H7 (cell line): ENCODE measurements around the gene ASB13. TPM values are rescaled to one million over a fixed set of nuclear protein-coding genes. Genes with fewer than 3 reads are reported as not detected.
A peak's percentile ranks its signal among the peaks of the same experiment; 100 is the strongest.

Experiments
- DNase-seq: peaks from one replicate; pipeline ENCODE4 v3.0.0; 2012
- H3K27me3 ChIP-seq: 2 replicates; pipeline ENCODE4 v1.6.0; 2011; ENCODE audit warnings: mild to moderate bottlenecking, low read length; ENCODE audit not compliant: control insufficient read depth, insufficient read depth
- H3K36me3 ChIP-seq: replicated peaks from 2 replicates; pipeline ENCODE4 v1.5.1; 2011; ENCODE audit warnings: low read length; ENCODE audit not compliant: control insufficient read depth, insufficient read depth
- H3K4me3 ChIP-seq: 2 replicates; pipeline ENCODE4 v1.5.1; 2011; ENCODE audit warnings: low read depth, mild to moderate bottlenecking, control low read depth, low read length, moderate library complexity; ENCODE audit not compliant: insufficient read depth
- total RNA-seq: library from RNA; depleted of rRNA; stranded (reverse); fragments of >200 nt; shearing (Covaris generic); gene quantifications from 2 replicates; pipeline ENCODE4 v1.2.3, GENCODE V29; 2014; rRNA removed

Gene ASB13
- 21.8 and 22.3 TPM in 2 replicates for total RNA-seq

DNA sequence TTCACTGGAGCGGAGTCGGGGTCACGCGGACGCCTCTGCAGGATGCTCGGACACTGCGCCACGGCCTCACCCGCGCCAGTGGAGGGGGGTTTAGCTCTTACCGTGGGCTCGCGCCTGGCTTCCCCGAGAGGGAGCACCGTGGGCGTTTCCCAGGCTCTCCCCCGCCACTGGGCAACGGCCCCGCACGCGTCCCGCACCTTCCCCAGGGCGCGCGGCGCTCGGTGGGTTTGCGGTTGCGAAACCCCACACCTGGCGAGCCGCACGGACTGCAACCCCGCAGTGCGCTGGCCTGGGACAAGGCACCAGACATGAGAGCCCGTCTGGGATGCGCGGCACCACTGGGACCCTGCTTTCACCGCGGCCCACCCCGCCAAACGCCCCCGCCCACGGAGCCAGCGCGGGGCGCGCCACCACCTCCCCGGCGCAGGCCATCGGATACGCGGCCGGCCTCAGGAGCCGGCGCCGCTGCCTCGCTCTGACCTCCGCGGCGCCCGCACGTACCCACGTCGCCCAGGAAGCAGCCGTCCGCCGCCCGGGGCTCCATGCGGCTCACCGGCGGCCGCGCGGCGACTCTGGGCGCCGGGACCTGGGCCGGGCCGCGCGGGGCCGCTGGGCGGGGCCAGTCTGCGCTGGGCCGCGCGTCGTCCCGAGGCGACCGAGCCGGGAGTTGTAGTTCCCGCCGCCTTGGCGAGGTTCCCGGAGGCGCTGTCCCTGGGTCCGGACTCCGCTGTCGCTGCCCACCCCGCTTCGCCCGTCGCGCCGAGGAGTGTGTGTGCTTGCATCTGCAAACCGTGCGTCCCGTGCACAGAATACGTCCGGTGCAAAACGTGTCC is at the start of gene ASB13:
Gene ASB13, minus strand, starts transcription at position 588 of the 833 bp plus-strand sequence. Its CDS starts 44 bp downstream, at position 544.
- H3K27me3 ChIP-seq, result peaks cover 3% of the 10 kb centered on the region; the same call in 1 of the 2 replicates
- no peaks in the 10 kb centered on the region for H3K36me3 ChIP-seq
- DNase-seq, result peak; percentile 93
- H3K4me3 ChIP-seq, result peak within 1 kb of the TSS; percentile 91

- no peaks in the 10 kb centered on the region for H3K27me3 ChIP-seq
- H3K36me3 ChIP-seq, result no peaks in the 10 kb centered on the region
- H3K4me3 ChIP-seq, result no peak overlapping the region
- DNase-seq, result no peak
Observed at GRCh38 chr10:5711642-5712041, 45.2 kb upstream of the ASB13 start.

GRCh38 chr10:5710859-5711258 is 44.5 kb upstream of the ASB13 start:
- Histone ChIP-seq H3K36me3 (no peaks in the 10 kb centered on the region), H3K27me3 (no peaks in the 10 kb centered on the region), H3K4me3 (no peak overlapping the region)
- DNase-seq, result no peak

- DNase-seq, result no peak
- Histone ChIP-seq H3K4me3 (no peak overlapping the region), H3K36me3 (no peaks in the 10 kb centered on the region), H3K27me3 (no peaks in the 10 kb centered on the region)
Observed at GRCh38 chr10:5709865-5710264, 43.5 kb upstream of the ASB13 start.

DNA sequence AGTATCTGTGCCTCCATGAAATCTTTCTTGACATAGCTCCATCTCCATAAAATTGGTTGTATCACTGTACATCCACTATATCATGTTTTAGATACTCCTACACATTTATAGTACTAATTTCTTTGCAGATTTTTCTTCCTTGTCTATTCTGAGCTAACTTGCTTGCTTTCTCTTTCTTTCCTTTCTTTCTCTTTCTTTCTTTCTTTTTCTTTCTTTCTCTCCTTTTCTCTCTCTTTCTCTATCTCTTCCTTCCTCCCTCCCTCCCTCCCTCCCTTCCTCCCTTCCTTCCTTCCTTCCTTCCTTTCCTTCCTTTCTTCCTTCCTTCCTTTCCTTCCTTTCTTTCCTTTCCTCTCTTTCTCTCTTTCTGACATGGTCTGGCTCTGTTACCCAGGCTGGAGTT is 42.0 kb upstream of the ASB13 start:
- Histone ChIP-seq H3K27me3 (no peaks in the 10 kb centered on the region), H3K4me3 (no peak overlapping the region), H3K36me3 (no peaks in the 10 kb centered on the region)
- no peak for DNase-seq

DNA sequence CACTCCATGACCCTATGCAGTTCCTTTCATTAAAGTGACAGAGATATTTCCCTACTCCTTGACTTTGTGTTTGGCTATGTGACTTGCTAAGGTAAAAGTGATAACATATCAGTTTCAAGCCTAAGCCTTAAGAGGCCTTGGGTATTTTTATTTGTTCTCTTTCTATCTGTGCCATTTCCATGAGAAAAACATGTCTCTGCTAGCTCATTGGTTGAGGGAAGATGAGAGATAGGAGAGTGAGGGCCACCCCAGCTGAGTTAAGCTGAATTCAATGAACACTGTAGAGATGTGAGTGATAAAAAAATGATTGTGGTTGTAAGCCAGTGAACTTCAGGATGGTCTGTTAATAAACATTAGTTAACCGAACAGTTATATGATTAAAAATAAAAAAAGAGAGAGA is 31.7 kb upstream of the ASB13 start:
- peak; percentile 29 for DNase-seq

GRCh38 chr10:5697342-5697741 is 30.9 kb upstream of the ASB13 start:
- DNase-seq, result no peak

More for the DNA sequence above, 31.7 kb upstream of the ASB13 start:
- Histone ChIP-seq H3K4me3 (no peak overlapping the region), H3K36me3 (no peaks in the 10 kb centered on the region), H3K27me3 (no peaks in the 10 kb centered on the region)

DNA sequence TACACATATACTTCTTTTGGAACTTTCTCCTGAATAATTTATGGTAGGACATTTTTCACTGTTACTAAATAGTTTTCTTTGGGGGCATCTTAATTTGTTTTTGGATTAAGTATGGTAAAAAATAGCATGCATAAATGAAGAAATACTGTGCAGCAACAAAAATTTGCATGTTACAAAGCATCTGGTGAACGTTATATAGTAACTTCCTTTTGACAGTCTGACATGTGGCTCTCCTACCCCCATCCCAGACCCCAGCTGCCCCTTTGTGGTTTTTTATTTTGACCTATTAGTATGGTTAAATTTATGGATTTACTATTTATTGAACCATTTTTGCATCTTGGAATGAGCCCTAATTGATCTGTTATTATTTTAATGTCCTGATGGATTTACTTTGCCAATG is 28.2 kb upstream of the ASB13 start:
- Histone ChIP-seq H3K36me3 (no peaks in the 10 kb centered on the region), H3K27me3 (no peaks in the 10 kb centered on the region), H3K4me3 (no peak overlapping the region)
- no peak for DNase-seq

More at GRCh38 chr10:5697342-5697741, 30.9 kb upstream of the ASB13 start:
- no peaks in the 10 kb centered on the region for H3K27me3 ChIP-seq
- H3K36me3 ChIP-seq, result no peaks in the 10 kb centered on the region
- H3K4me3 ChIP-seq, result no peak overlapping the region

DNA sequence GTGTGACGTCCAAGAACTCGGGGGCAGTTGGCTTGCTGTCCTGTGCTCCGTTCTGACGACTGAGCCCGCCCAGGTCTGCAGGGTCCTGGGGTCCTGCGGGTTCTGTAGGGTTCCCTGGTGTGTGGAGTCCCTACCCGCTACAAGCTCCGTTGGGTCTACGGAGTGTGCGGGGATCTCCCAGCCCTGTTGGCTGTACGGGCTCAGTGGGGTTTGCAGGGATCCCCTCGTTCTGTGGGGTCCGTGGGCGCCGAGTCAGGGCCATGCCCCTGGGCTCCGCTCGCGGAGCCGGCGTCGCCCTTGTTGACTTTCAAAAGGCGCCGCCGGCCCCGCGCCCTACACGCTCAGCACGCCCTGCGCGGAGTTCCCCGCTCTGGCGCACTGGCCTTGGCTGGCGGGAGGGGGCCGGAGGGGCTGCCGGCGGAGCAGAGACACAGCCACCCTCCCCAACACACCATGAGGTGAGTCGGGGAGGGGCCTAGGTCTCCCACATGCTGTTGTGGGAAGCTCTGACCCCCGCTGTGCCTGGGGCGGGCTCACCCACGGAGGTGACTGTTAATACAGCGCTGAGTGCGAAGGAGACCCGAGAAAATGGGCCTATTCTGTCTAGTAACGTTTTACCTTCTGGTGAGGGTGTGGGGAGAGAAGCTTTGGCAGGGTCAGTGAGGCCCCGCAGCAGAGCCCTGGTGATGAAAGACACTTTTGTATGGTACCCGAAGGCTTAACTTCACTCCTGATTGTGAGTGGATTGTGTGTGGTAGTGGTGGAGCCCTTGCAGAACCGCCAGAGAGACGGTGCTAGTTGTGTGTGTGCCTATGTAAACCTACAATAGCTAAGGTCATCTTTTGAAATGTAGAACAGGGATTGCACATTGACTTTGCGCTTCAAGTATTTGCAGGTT is 26.3 kb upstream of the ASB13 start:
- Histone ChIP-seq H3K4me3 (peak overlapping the region; percentile 75), H3K36me3 (no peaks in the 10 kb centered on the region), H3K27me3 (no peaks in the 10 kb centered on the region)
- peak; percentile 81 for DNase-seq

DNA sequence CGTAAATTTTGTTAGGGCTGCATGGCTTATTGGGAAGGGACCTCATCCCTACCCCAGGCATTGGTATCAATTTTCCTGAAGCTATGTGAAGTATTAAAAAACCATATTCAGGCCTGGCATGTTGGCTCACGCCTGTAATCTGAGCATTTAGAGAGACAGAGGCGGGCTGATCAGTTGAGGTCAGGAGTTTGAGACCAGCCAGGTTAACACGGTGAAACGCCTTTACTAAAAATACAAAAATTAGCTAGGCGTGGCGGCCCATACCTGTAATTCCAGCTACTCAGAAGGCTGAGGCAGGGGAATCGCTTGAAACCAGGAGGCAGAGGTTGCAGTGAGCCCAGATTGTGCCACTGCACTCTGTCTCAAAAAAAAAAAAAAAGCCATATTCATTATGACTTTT is 25.4 kb upstream of the ASB13 start:
- no peak for DNase-seq

GRCh38 chr10:5688587-5688986 is 22.2 kb upstream of the ASB13 start:
- H3K27me3 ChIP-seq, result peaks cover 5% of the 10 kb centered on the region
- no peak for DNase-seq
- H3K4me3 ChIP-seq, result no peak overlapping the region
- H3K36me3 ChIP-seq, result no peaks in the 10 kb centered on the region

More for the DNA sequence above, 25.4 kb upstream of the ASB13 start:
- 0 out of 2 replicates have a peak overlapping the region, but pooled peaks have one; percentile 2 for H3K4me3 ChIP-seq
- H3K27me3 ChIP-seq, result no peaks in the 10 kb centered on the region
- no peaks in the 10 kb centered on the region for H3K36me3 ChIP-seq

DNA sequence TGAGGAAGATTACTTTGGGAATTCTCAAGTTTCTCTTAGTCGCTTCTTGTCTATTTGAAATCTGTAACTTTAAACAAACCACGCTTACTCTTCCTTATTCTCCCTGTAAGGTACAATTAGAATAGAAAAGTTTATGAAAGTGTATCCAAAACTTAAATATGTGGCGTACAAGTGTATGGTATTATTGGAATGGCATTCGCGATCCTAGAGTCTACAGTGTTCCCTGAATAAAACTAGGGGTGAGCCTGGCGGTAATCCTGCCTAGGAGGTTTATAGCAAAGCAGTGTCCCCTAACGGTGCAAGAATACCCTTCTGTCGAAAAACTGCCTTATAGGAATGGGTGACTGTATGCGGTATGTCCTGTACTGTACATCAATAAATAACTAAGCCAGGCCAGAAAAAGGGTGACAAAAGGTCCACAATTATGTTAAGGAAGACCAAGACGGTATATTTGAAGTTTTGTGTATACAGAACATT is 19.4 kb upstream of the ASB13 start:
- Histone ChIP-seq H3K4me3 (peak overlapping the region; percentile 92), H3K27me3 (peaks cover 7% of the 10 kb centered on the region), H3K36me3 (no peaks in the 10 kb centered on the region)
- no peak for DNase-seq

- Histone ChIP-seq H3K4me3 (peak overlapping the region; percentile 92), H3K27me3 (peaks cover 7% of the 10 kb centered on the region), H3K36me3 (no peaks in the 10 kb centered on the region)
Observed at GRCh38 chr10:5684971-5685763, 18.8 kb upstream of the ASB13 start.

More at GRCh38 chr10:5684971-5685763, 18.8 kb upstream of the ASB13 start:
- DNase-seq, result peak; percentile 72
